NCI-H748 (cell line): ENCODE data around the gene BCAN.
A peak's percentile ranks its signal among the peaks of the same experiment; 100 is the strongest.
"Not testable (repeated sequence)": the region's sequence is repeated elsewhere in the genome, so short reads cannot be mapped to it uniquely, and the experiment has no call there.

Experiments used
- DNase-seq: peaks from one replicate; lab custom pipeline; 2025; ENCODE audit not compliant: unreplicated experiment; lab: John Stamatoyannopoulos, UW

The BCAN gene

GRCh38 chr1:156616463-156616862 is 25.5 kb upstream of the BCAN start:
- peak; percentile 86 for DNase-seq

- DNase-seq, result peak; percentile 60
These were observed 22.9 kb upstream of the BCAN start, which contains the start of gene HAPLN2 for GRCh38 chr1:156618853-156619581. Gene HAPLN2 (plus strand): TSS chr1:156619415. CDS start chr1:156623491, 4,076 bp downstream.

GRCh38 chr1:156619582-156619955 is 22.3 kb upstream of the BCAN start:
- DNase-seq, result no peak

- DNase-seq, result no peak
These were observed 19.2 kb upstream of the BCAN start for GRCh38 chr1:156622581-156623297.

GRCh38 chr1:156623946-156624813 is 17.7 kb upstream of the BCAN start:
- DNase-seq, result peak; percentile 76

GRCh38 chr1:156624814-156625435 is 17.0 kb upstream of the BCAN start:
- no peak for DNase-seq

- peak; percentile 62 for DNase-seq
These were observed 16.4 kb upstream of the BCAN start for GRCh38 chr1:156625436-156626078.

GRCh38 chr1:156626079-156626438 is 15.9 kb upstream of the BCAN start:
- DNase-seq, result no peak

- DNase-seq, result peak; percentile 60
These were observed 14.5 kb upstream of the BCAN start for GRCh38 chr1:156627313-156627880.

GRCh38 chr1:156629823-156630449 is 12.0 kb upstream of the BCAN start:
- no peak for DNase-seq

GRCh38 chr1:156631152-156631551 is 10.8 kb upstream of the BCAN start:
- not testable (repeated sequence) for DNase-seq

GRCh38 chr1:156632355-156632754 is 9.6 kb upstream of the BCAN start:
- no peak for DNase-seq

GRCh38 chr1:156638189-156638985 is 3.5 kb upstream of the BCAN start:
- no peak for DNase-seq

- DNase-seq, result no peak
These were observed 2.3 kb upstream of the BCAN start for GRCh38 chr1:156639601-156640101.

- DNase-seq, result no peak
These were observed 843 bp upstream of the BCAN start for GRCh38 chr1:156640842-156641706.

- DNase-seq, result peak; percentile 35
These were observed 540 bp downstream of the BCAN start for GRCh38 chr1:156642265-156643048.
